Activated CD4-positive, alpha-beta T cell treated with anti-CD3 and anti-CD28 coated beads for 36 hours (primary cell): Measurements from ENCODE around the gene CCDC159. TPM values are rescaled to one million over a fixed set of nuclear protein-coding genes. Genes with fewer than 3 reads are reported as not detected.

Experiments
- ATAC-seq: fragments of 200-7000 bp; cut with Tn5 transposase; one replicate; pipeline ENCODE4 v1.10.0; 2021; ENCODE audit warnings: mild to moderate bottlenecking, moderate library complexity
- CTCF ChIA-PET: fragments of 350-600 bp; sonication (Branson Sonifier 250); formaldehyde crosslinking; loops from one replicate; lab custom pipeline; 2021; ENCODE audit warnings: antibody characterized with exemption; lab: Charles Lee
- POLR2A ChIA-PET: fragments of 350-600 bp; sonication (Branson Sonifier 250); formaldehyde crosslinking; loops from one replicate; lab custom pipeline; 2021; ENCODE audit warnings: antibody characterized with exemption, inconsistent platforms; lab: Charles Lee
- DNase-seq: peaks from one replicate; pipeline ENCODE4 v3.0.0-alpha.2; 2020
- H3K27ac Mint-ChIP-seq: one replicate; pipeline ENCODE4 v1.8.0; 2021; ENCODE audit warnings: mixed read lengths
- H3K27me3 Mint-ChIP-seq: one replicate; pipeline ENCODE4 v1.8.0; 2021; ENCODE audit warnings: mixed read lengths
- H3K36me3 Mint-ChIP-seq: one replicate; pipeline ENCODE4 v1.8.0; 2021; ENCODE audit warnings: low read depth, mixed read lengths
- H3K4me1 Mint-ChIP-seq: one replicate; pipeline ENCODE4 v1.8.0; 2021; ENCODE audit warnings: mixed read lengths
- H3K4me3 Mint-ChIP-seq: one replicate; pipeline ENCODE4 v1.8.0; 2021; ENCODE audit warnings: mild to moderate bottlenecking, moderate library complexity, mixed read lengths
- H3K9me3 Mint-ChIP-seq: one replicate; pipeline ENCODE4 v1.8.0; 2021; ENCODE audit warnings: low read depth, mixed read lengths
- intact Hi-C, 2 experiments: fragments of 100-400 bp; cut with DNase I in 1 of 2; cut with micrococcal nuclease in 1 of 2; formaldehyde crosslinking; loops; one replicate each; pipeline versions ENCODE4 v1.14.2 to v1.15.1; 2022 to 2024; cut with DNase I, micrococcal nuclease
- total RNA-seq, 2 experiments: library from RNA; stranded (reverse); gene quantifications; one replicate each; pipeline ENCODE4 v1.2.3, GENCODE V29; 2021

Gene CCDC159
- total RNA-seq, 2 experiments from 2014 or later: 15.3 to 18.0 TPM

GRCh38 chr19:11397089-11397610 is 50.8 kb downstream of the CCDC159 start:
- Mint-ChIP-seq H3K9me3 (no peaks in the 10 kb centered on the region), H3K36me3 (no peaks in the 10 kb centered on the region), H3K4me1 (no peaks in the 10 kb centered on the region), H3K27ac (no peak overlapping the region), H3K4me3 (no peak overlapping the region), H3K27me3 (peaks cover 7% of the 10 kb centered on the region)
- intact Hi-C loops: no loop called here
- ChIA-PET POLR2A (no interaction called here), CTCF (interaction anchor here (3.1 kb wide), 1 partner anchor 15 kb away, joined by 15 read pairs; no protein-coding TSS in a partner anchor)
- no peak for DNase-seq
- no peak for ATAC-seq

DNA sequence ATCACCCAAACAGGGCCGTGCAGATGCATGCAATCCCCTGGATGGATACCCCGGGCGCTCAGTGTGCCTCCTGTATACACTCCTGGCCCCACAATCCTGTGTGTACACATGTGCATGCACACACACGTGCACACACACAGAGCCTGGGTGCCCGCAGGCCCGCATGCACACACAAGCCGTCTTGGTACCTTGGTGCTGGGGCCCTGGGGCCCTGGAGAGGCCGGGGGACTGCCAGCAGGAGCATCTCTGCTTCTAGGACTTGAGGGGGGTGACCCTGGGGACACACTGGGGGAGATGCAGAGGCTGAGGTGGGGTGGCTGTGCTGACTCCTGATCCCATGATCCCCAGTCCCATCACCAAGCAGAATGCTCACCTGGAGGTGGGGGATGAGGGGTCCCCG is 53.3 kb downstream of the CCDC159 start:
- DNase-seq (no peak), ATAC-seq (no peak)
- no peaks in the 10 kb centered on the region for H3K36me3 Mint-ChIP-seq
- H3K27me3 Mint-ChIP-seq: peaks cover 7% of the 10 kb centered on the region
- no peaks in the 10 kb centered on the region for H3K4me1 Mint-ChIP-seq
- H3K27ac Mint-ChIP-seq: no peak overlapping the region
- H3K9me3 Mint-ChIP-seq: no peaks in the 10 kb centered on the region
- CTCF ChIA-PET: interaction anchor here (0.5 to 0.6 kb wide), 2 partner anchors 34 to 39 kb away, joined by 3 to 4 read pairs; no protein-coding TSS in a partner anchor
- intact Hi-C loops: no loop called here
- no peak overlapping the region for H3K4me3 Mint-ChIP-seq
- POLR2A ChIA-PET: no interaction called here

DNA sequence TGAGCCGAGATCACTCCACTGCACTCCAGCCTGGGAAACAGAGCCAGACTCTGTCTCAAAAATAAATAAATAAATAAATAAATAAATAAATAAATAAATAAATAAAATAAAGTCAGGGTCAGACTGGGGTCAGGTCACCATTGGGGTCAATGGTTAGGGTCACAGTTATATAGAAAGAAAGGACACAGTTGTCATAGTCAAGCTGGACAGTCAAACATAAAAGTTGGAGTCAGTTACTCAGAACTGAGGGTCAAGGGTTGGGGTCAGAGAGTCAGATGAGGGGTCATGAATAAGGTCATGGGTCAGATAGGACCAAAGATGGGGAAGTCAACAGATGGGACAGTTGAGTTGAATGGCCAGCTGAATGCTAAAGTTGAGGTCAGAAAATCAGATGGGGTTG is 54.5 kb downstream of the CCDC159 start:
- intact Hi-C loops: no loop called here
- no peaks in the 10 kb centered on the region for H3K36me3 Mint-ChIP-seq
- CTCF ChIA-PET: no interaction called here
- ATAC-seq: no peak
- POLR2A ChIA-PET: no interaction called here
- no peak for DNase-seq
- no peak overlapping the region for H3K27ac Mint-ChIP-seq
- H3K9me3 Mint-ChIP-seq: no peaks in the 10 kb centered on the region
- no peak overlapping the region for H3K4me3 Mint-ChIP-seq
- H3K27me3 Mint-ChIP-seq: peaks cover 4% of the 10 kb centered on the region
- no peaks in the 10 kb centered on the region for H3K4me1 Mint-ChIP-seq

DNA sequence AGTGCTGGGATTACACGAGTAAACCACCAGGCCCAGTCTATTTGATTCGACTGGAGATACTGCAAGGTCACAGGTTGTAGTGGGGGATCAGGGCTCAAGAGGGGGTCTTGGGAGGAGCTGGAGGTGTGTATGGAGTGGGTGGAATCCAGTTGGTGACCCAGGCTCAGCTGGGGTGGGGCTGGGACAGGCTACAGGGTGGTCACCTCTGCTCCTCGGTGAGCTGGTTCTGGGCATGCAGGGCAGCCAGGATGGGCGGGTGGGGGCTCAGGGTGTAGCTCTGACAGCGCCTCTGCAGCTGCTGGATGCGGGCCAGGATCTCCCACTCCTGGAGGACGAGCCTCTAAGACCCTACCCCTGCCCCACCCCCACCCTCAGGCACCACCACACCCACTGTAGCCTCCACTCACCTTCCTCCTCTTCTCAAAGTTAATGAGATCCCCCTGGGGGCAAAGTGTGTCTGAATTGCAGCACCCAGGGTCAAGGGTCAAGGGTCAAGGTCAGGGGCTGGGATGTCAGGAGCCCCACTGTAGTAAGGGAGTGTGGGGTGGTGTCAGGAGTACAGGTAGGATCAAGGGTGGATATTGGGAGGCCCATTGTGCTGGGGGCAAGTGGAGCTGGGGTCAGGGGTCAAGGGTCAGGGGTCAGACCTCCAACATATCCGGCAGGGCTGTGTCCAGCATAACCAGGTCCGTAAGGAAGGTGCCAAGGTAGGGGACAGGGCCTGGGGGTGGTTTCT is 55.7 kb downstream of the CCDC159 start:
- H3K27ac Mint-ChIP-seq: no peak overlapping the region
- CTCF ChIA-PET: interaction anchor here (0.6 kb wide), 1 partner anchor 14 kb away, joined by 3 read pairs; no protein-coding TSS in a partner anchor
- H3K36me3 Mint-ChIP-seq: no peaks in the 10 kb centered on the region
- H3K4me3 Mint-ChIP-seq: no peak overlapping the region
- intact Hi-C loops: no loop called here
- no peak for ATAC-seq
- peaks cover 3% of the 10 kb centered on the region for H3K27me3 Mint-ChIP-seq
- no peak for DNase-seq
- H3K9me3 Mint-ChIP-seq: no peaks in the 10 kb centered on the region
- H3K4me1 Mint-ChIP-seq: peaks cover 4% of the 10 kb centered on the region
- POLR2A ChIA-PET: no interaction called here

Other genes starting within 250 kb of the CCDC159 start
- 10 to 100 TPM; 59.6 to 72.2 TPM for gene SPC24, start 190.7 kb upstream of the CCDC159 start, total RNA-seq
- gene KANK2, start 149.0 kb upstream of the CCDC159 start, total RNA-seq: 1 to 10 TPM in 1 of 2 experiments, under 1 TPM in 1; 0.91 to 1.2 TPM
- not detected for gene ANGPTL8, start 106.9 kb upstream of the CCDC159 start, total RNA-seq
- 1 to 10 TPM; 2.8 to 4.6 TPM for gene DOCK6, start 84.0 kb upstream of the CCDC159 start, total RNA-seq
- not detected for gene TSPAN16, start 50.4 kb upstream of the CCDC159 start, total RNA-seq
- 1 to 10 TPM; 7.5 to 8.9 TPM for gene RAB3D, start 6.9 kb upstream of the CCDC159 start, total RNA-seq
- 10 to 100 TPM; 28.0 to 32.6 TPM for gene TMEM205, start 251 bp upstream of the CCDC159 start, total RNA-seq
- gene PLPPR2, start 8.9 kb downstream of the CCDC159 start, total RNA-seq: 1 to 10 TPM; 2.1 to 2.2 TPM
- gene SWSAP1, start 28.1 kb downstream of the CCDC159 start, total RNA-seq: 1 to 10 TPM; 1.5 to 1.7 TPM
- gene EPOR, start 37.8 kb downstream of the CCDC159 start, total RNA-seq: 1 to 10 TPM; 8.0 to 8.4 TPM
- gene RGL3, start 72.8 kb downstream of the CCDC159 start, total RNA-seq: not detected
- gene ODAD3, start 88.6 kb downstream of the CCDC159 start, total RNA-seq: under 1 TPM; 0.16 to 0.25 TPM
- gene PRKCSH, start 89.1 kb downstream of the CCDC159 start, total RNA-seq: 100 to 1,000 TPM; 225 to 269 TPM
- gene ELAVL3, start 134.5 kb downstream of the CCDC159 start, total RNA-seq: under 1 TPM in 1 of 2 experiments, not detected in 1; 0.09 TPM
- gene ZNF653, start 159.3 kb downstream of the CCDC159 start, total RNA-seq: 10 to 100 TPM; 13.1 to 16.6 TPM
- 10 to 100 TPM; 37.2 to 44.6 TPM for gene ECSIT, start 182.6 kb downstream of the CCDC159 start, total RNA-seq
- gene CNN1, start 192.3 kb downstream of the CCDC159 start, total RNA-seq: not detected
- gene ELOF1, start 212.7 kb downstream of the CCDC159 start, total RNA-seq: 10 to 100 TPM; 48.0 to 53.7 TPM
- gene ACP5, start 231.1 kb downstream of the CCDC159 start, total RNA-seq: 10 to 100 TPM; 10.3 to 12.4 TPM